GM10266 (cell line): ENCODE data around the gene TBC1D30.

Source experiments
- DNase-seq: peaks from one replicate; pipeline ENCODE4 v3.0.0; 2012; ENCODE audit errors: extremely low spot score
- TF ChIP-seq, protein P1 (sequence below): IDR thresholded peaks from 2 replicates; pipeline ENCODE4 v1.5.1; 2012; ENCODE audit warnings: mild to moderate bottlenecking, low read depth; ENCODE audit not compliant: control insufficient read depth, insufficient read depth; ENCODE audit errors: missing control alignments

TBC1D30 gene

GRCh38 chr12:64911912-64912311 lies 87.5 kb downstream of the TBC1D30 start:
- DNase-seq: no peak
- TF ChIP-seq, protein P1, sequence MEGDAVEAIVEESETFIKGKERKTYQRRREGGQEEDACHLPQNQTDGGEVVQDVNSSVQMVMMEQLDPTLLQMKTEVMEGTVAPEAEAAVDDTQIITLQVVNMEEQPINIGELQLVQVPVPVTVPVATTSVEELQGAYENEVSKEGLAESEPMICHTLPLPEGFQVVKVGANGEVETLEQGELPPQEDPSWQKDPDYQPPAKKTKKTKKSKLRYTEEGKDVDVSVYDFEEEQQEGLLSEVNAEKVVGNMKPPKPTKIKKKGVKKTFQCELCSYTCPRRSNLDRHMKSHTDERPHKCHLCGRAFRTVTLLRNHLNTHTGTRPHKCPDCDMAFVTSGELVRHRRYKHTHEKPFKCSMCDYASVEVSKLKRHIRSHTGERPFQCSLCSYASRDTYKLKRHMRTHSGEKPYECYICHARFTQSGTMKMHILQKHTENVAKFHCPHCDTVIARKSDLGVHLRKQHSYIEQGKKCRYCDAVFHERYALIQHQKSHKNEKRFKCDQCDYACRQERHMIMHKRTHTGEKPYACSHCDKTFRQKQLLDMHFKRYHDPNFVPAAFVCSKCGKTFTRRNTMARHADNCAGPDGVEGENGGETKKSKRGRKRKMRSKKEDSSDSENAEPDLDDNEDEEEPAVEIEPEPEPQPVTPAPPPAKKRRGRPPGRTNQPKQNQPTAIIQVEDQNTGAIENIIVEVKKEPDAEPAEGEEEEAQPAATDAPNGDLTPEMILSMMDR: no peak

GRCh38 chr12:64912516-64913255 lies 88.2 kb downstream of the TBC1D30 start:
- DNase-seq: no peak
- TF ChIP-seq, protein P1: no peak

DNA sequence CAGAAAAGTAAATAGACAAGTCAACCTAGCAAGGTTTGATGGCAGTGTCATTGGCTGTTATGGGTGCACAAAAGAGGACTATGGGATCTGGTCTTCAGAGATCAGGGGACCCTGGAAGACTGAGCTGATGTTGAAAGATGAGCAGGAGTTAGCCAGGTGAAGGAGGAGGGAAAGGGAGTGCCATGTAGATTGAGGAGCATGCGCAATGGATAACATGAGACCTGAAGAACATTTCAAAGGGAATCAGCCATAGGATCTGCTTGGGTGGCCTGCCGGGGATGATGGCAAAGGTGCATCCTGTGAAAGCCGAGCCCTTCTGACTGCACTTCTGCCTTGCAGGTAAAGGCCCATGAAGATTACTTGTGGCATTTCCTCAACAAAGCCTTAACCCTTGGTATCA lies 90.8 kb downstream of the TBC1D30 start:
- DNase-seq: no peak
- TF ChIP-seq, protein P1: no peak

DNA sequence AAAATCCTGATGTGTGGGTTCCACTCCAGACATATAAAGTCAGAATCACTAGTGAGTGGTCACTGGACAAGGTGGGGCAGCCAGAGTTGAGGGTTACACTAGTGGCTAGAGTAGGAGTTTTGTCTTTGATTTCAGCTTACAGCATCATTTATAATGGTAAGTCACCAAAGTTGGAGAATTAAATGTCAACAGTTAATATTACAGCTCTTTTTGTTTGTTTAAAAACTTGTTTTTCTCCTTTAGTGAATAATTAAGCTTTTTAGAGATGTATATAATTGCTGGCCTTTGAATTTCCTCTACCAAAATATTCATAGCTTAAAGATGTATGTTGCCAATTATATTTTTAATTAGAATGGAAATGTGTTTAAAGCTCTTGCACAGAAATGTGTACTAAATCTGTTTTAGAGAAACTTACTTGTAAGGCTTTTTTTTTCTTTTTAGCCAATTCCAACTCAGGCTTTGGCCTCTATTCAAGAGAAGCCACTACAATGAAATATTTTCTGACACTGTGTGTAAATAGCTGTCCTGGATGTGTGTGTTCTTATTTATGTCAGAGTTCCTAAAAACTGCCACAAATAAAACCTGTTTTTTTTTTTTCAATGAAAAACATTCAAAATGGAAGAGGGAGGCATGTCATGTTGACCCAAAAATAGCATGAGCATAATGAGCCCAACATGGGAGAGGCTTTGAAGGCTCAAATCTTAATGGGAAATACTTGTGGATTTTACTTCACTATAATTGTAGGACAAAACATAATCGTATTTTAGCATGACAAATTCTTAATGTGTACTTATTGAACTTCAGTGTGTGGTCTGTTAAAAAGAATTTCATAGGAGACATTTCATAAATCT lies 92.2 kb downstream of the TBC1D30 start:
- no peak for DNase-seq
- TF ChIP-seq, protein P1: no peak

GRCh38 chr12:64918344-64918743 lies 93.9 kb downstream of the TBC1D30 start:
- no peak for DNase-seq
- TF ChIP-seq, protein P1: no peak

GRCh38 chr12:64918801-64919200 lies 94.4 kb downstream of the TBC1D30 start:
- TF ChIP-seq, protein P1: no peak

DNA sequence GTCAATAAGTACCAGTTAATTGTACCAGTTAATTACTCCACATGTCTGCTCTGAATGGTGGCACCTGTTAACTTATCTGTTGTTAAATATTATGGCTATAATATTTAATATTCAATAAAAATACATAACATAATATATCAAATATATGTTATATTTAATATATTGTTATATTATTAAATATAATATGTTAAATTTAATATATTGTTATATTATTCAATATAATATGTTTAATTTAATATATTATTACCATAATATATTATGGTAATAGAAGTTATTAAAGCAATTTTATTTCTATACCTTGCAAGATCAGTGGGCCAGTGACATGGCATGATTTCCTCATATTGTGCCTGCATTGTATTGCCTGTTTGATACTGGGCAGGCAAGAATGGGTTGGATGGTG lies 98.4 kb downstream of the TBC1D30 start:
- no peak for DNase-seq
- TF ChIP-seq, protein P1: no peak

More at GRCh38 chr12:64918801-64919200, 94.4 kb downstream of the TBC1D30 start:
- no peak for DNase-seq
